ENCODE data around the gene PCDHGC4.

PCDHGC4 gene

GRCh38 chr5:141529002-141529401 is 44.2 kb downstream of the PCDHGC4 start:
- peaks cover 12% of the 10 kb centered on the region for H3K4me1 ChIP-seq (ENCODE audit: control insufficient read depth, insufficient read depth, low read length)
- WGBS, 2 experiments = 93 to 97% methylated on average over 4 to 5 of the region's 5 CpGs
- H3K4me3 ChIP-seq (ENCODE audit: insufficient read depth, low read depth, low read length) = no peak overlapping the region
- no peaks in the 10 kb centered on the region for H3K27me3 ChIP-seq (ENCODE audit: control insufficient read depth, insufficient read depth, low read length, poor library complexity, severe bottlenecking)
- no peaks in the 10 kb centered on the region for H3K9me3 ChIP-seq (ENCODE audit: control insufficient read depth, low read length)
- H3K27ac ChIP-seq (ENCODE audit: insufficient read depth, low read depth, low read length, poor library complexity, severe bottlenecking) = no peak overlapping the region
- H3K36me3 ChIP-seq (ENCODE audit: control insufficient read depth, insufficient read depth, low read length) = peaks cover 6% of the 10 kb centered on the region

- WGBS, 2 experiments = 94% methylated on average over 7 of the region's 7 CpGs
- no peak overlapping the region for H3K27ac ChIP-seq (ENCODE audit: insufficient read depth, low read depth, low read length, poor library complexity, severe bottlenecking)
Observed at GRCh38 chr5:141529873-141530272, 45.0 kb downstream of the PCDHGC4 start.

GRCh38 chr5:141532726-141533125 is 47.9 kb downstream of the PCDHGC4 start:
- Histone ChIP-seq H3K4me3 (ENCODE audit: insufficient read depth, low read depth, low read length) (no peak overlapping the region), H3K27me3 (ENCODE audit: control insufficient read depth, insufficient read depth, low read length, poor library complexity, severe bottlenecking) (no peaks in the 10 kb centered on the region), H3K27ac (ENCODE audit: insufficient read depth, low read depth, low read length, poor library complexity, severe bottlenecking) (no peak overlapping the region), H3K36me3 (ENCODE audit: control insufficient read depth, insufficient read depth, low read length) (peaks cover 10% of the 10 kb centered on the region), H3K9me3 (ENCODE audit: control insufficient read depth, low read length) (no peaks in the 10 kb centered on the region), H3K4me1 (ENCODE audit: control insufficient read depth, insufficient read depth, low read length) (no peaks in the 10 kb centered on the region)
- WGBS, 2 experiments = 96 to 100% methylated on average over 1 of the region's 1 CpG

More at GRCh38 chr5:141529873-141530272, 45.0 kb downstream of the PCDHGC4 start:
- Histone ChIP-seq H3K4me3 (ENCODE audit: insufficient read depth, low read depth, low read length) (no peak overlapping the region), H3K36me3 (ENCODE audit: control insufficient read depth, insufficient read depth, low read length) (peaks cover 10% of the 10 kb centered on the region), H3K4me1 (ENCODE audit: control insufficient read depth, insufficient read depth, low read length) (peaks cover 7% of the 10 kb centered on the region), H3K27me3 (ENCODE audit: control insufficient read depth, insufficient read depth, low read length, poor library complexity, severe bottlenecking) (no peaks in the 10 kb centered on the region), H3K9me3 (ENCODE audit: control insufficient read depth, low read length) (no peaks in the 10 kb centered on the region)

- Histone ChIP-seq H3K27ac (ENCODE audit: insufficient read depth, low read depth, low read length, poor library complexity, severe bottlenecking) (no peak overlapping the region), H3K9me3 (ENCODE audit: control insufficient read depth, low read length) (no peaks in the 10 kb centered on the region), H3K4me1 (ENCODE audit: control insufficient read depth, insufficient read depth, low read length) (no peaks in the 10 kb centered on the region), H3K36me3 (ENCODE audit: control insufficient read depth, insufficient read depth, low read length) (peaks cover 6% of the 10 kb centered on the region), H3K27me3 (ENCODE audit: control insufficient read depth, insufficient read depth, low read length, poor library complexity, severe bottlenecking) (no peaks in the 10 kb centered on the region), H3K4me3 (ENCODE audit: insufficient read depth, low read depth, low read length) (no peak overlapping the region)
- WGBS, 2 experiments = 86 to 92% methylated on average over 1 of the region's 1 CpG
Observed at GRCh38 chr5:141533897-141534296, 49.1 kb downstream of the PCDHGC4 start.

DNA sequence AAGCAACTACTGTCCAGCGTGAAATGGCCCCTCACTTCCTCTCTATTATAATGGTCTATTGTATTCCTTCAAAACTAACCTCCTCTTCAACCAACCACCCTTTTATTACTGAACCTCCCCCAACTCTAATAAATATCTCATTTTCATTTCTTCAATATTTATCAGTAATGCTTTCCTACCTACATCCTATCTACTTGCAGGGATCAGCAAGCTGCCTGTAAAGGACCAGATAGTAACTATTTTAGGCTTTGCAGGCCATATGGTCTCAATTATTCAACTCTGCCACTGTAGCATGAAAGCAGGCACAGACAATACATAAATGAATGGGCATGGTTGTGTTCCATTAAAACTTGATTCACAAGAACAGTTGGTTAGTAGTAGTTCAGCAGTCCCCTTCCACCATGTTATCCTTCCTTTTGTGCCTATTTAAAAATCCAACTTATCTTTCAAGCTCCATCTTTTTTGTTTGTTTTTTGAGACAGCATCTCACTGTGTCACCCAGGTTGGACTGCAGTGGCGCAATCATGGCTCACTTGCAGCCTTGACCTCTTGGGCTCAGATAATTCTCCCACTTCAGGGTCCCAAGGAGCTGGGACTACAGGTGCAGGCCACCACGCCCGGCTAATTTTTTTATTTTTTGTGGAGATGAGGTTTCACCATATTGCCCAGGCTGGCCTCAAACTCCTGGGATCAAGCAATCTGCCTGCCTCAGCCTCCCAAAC is 49.8 kb downstream of the PCDHGC4 start:
- 90 to 95% methylated on average over 4 of the region's 4 CpGs for WGBS, 2 experiments
- H3K4me1 ChIP-seq (ENCODE audit: control insufficient read depth, insufficient read depth, low read length) = no peaks in the 10 kb centered on the region

More for the DNA sequence above, 49.8 kb downstream of the PCDHGC4 start:
- Histone ChIP-seq H3K27me3 (ENCODE audit: control insufficient read depth, insufficient read depth, low read length, poor library complexity, severe bottlenecking) (no peaks in the 10 kb centered on the region), H3K36me3 (ENCODE audit: control insufficient read depth, insufficient read depth, low read length) (peaks cover 4% of the 10 kb centered on the region), H3K9me3 (ENCODE audit: control insufficient read depth, low read length) (no peaks in the 10 kb centered on the region), H3K27ac (ENCODE audit: insufficient read depth, low read depth, low read length, poor library complexity, severe bottlenecking) (no peak overlapping the region), H3K4me3 (ENCODE audit: insufficient read depth, low read depth, low read length) (no peak overlapping the region)

Data from ectodermal cell (in vitro differentiated cells).